ENCODE measurements around the gene SEC24A.
"Not testable (repeated sequence)": the region's sequence is repeated elsewhere in the genome, so short reads cannot be mapped to it uniquely, and the experiment has no call there.

Gene SEC24A

DNA sequence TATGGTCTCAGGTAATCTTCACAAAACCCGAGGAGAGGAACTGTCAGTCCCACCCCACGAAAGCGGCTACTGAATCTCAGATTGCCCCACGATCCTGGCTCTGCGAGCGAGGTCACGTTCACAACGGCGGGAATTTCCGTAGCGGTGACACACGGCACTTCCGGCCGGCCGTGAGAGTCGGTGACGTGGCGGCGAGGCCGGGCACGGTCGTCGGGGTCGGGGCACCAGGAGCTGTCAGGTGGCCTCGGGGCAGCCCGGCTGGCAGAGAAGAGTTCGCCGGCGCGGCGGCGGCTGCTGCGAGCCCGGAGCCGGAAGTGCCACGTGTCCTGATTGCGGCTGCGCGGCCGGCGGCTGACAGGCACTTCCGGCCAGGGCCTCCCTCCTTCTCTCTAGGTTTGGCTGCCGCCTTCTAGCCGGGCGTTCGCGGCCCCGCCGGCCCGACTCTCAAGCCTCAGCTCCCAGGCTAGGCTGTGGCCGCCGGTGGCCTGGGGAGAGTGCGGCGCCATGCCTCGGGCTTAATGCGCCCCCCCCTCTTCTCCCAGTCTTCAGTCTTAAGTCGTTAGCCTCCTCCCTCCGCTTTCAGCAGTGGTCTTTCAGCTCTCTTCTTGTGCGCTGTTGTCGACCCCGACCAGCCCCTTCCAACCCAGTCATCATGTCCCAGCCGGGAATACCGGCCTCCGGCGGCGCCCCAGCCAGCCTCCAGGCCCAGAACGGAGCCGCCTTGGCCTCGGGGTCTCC is at the start of gene SEC24A:
SEC24A (plus strand) TSS at position 361 of the 738 bp plus-strand sequence; CDS start at position 653, 292 bp downstream.
- peak; percentile 99 for DNase-seq (ENCODE audit: low spot score)

DNA sequence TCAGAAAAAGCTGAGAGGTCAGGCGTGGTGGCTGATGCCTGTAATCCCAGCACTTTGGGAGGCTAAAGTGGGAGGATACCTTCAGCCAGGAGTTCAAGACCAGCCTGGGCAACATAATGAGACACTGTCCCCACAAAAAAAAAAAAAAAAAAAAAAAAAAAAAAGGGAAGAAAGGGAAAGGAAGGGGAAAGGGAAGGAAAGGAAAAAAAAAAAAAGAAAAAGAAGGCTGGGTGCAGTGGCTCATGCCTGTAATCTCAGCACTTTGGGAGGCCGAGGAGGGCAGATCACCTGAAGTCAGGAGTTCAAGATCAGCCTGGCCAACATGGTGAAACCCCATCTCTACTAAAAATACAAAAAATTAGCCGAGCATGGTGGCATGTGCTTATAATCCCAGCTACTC is 48.8 kb upstream of the SEC24A start:
- not testable (repeated sequence) for DNase-seq (ENCODE audit: low spot score)

DNA sequence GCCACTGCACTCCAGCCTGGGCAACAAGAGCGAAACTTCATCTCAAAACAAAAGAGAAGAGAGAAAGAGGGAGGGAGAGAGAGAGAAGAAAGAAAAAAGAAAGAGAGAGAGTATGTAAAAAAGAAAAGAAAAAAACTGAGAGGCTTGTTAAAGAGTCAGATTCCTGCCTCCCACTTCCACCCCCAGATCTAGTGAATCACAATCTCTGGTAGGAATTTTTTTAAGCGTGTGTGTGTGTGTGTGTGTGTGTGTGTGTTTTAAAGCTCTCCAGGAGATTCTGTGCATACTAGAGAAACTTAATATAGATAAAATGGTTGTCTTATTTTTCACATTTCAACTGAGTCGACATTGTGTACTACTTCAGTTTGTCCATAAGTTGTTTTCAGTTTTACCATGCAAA is 48.0 kb upstream of the SEC24A start:
- DNase-seq (ENCODE audit: low spot score) = no peak

DNA sequence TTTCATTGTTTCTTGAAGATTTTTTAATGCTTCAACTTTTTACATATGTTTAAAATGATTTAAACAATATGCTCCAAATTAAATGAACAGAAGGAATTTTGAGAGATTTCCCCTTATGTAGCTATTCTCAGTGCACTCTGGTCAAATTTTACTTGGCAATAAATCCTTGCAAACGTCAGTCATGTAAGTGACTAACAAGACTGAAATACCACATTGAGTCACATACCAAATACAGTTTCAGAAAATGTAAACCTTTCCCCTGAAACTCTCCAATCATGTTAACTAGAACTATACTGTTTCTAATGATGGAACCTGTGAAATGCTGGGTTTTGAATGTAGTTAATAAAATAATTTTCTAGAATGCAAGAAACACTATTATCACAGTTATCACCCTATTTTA is 45.5 kb upstream of the SEC24A start:
- DNase-seq (ENCODE audit: low spot score) = no peak

DNA sequence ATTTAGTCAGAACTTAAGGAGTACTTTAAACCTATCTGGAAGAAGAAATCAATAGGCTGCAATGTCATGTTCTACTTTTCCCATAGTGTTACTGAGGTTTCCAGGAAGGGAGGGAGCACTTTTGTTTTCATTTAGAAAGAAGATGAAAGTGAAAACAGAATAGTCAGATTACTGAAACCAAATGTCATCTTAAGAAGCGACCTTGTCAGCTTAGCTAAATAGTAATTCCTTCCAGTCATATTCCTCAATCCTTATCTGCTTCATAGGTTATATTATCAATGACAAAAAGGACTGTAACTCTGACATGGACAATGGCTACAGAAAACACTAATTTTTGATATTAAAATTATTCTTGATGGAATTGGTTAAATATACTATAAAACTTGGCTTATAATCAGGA is 43.7 kb upstream of the SEC24A start:
- DNase-seq (ENCODE audit: low spot score) = no peak

DNA sequence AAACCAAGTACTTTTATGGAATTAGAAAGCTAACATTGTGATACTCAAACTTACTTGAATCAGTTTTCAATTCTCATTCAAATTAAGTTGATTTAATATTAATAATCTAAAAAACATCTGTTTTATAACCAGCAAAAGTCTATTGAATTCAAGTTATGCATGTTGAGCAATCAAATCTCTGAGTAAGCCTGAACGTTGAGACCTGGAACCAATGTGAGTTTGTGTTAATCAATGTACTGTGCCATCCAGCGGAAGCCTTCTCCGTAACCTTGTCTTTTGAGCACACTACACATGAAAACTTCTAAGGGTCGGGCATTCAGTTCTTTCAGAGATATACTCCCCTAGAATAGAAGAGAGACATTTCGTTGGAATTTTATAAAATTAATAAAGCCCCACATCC is 41.9 kb upstream of the SEC24A start:
- no peak for DNase-seq (ENCODE audit: low spot score)

DNA sequence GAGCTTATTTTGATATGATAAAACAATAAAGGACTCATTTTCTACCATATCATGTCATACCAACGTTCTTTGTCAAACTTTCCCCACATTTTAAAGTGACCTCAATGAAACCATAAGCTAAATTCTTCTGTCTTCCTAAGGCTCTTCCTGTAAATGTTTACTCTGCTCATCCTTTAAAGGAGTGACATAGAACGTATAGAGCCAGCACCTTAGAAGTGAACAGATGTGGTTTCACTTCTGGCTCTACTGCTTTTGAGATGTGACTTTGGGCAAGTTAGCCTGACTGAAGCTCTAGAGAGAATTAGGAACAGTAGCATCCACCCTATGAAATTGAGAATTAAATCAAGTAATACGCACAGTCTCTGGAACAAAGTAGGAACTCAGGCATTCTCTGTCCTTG is 40.0 kb upstream of the SEC24A start:
- no peak for DNase-seq (ENCODE audit: low spot score)

DNA sequence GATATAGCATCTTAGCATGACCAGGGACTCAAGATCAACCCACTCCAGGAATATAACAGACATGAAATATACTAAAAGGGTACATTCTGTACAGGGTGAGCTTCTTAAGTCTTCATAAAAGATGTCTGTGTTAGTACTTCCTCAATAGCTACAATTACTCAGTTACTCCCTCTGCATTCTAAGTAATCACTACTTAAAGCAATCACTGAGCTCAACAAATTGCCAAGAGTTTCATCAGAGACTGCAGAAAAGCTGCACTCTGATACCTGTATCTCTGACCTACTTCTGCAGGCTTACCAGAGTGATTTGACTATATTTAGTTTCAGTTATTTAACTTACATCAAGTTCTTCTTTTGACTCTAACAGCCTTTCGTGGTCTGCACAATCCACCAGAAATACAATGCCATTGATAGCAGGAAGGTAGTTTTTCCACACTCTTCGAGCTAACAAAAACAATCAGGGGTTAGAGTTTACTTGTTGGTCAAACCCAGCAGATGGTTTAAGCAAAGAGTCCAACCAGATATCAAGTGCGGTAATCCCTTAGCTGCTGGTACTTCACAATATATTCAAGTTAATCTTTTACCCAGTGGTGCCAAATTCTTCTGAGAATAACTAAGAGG is 39.2 kb upstream of the SEC24A start:
- no peak for DNase-seq (ENCODE audit: low spot score)

DNA sequence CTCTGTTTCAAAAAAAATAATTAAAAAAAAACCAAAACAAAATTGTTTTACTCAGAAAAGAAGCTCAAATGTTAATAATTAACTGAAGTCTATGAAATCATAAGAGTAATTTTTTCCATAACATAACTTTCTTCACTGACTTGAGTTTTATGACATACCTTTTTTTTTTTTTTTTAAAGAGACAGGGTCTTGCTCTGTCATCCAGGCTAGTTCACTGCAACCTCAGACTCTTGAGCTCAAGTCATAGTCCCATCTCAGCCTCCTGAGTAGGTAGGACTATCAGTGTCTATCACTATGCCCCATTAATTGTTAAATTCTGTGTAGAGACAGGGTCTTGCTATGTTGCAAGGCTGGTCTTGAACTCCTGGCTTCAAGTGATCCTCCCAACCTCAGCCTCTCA is 37.9 kb upstream of the SEC24A start:
- DNase-seq (ENCODE audit: low spot score) = no peak

DNA sequence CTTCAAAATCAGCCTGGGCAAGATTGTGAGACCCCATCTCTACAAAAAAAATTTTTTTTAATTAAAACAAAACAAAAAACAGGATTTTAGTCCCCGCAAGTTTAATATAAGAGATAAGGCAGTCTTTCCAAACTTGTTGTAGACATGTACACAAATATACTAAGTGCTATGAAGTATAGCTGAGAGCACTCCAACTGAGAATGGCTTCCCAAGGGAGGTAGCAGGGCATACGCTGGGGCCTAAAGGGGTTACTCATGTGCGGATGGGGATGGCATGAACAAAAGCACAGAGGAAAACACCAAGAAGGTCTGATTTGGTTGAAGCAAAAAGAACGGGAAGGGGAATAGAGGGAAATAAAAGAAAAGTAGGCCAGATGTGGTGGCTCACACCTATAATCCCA is 37.1 kb upstream of the SEC24A start:
- DNase-seq (ENCODE audit: low spot score) = no peak

DNA sequence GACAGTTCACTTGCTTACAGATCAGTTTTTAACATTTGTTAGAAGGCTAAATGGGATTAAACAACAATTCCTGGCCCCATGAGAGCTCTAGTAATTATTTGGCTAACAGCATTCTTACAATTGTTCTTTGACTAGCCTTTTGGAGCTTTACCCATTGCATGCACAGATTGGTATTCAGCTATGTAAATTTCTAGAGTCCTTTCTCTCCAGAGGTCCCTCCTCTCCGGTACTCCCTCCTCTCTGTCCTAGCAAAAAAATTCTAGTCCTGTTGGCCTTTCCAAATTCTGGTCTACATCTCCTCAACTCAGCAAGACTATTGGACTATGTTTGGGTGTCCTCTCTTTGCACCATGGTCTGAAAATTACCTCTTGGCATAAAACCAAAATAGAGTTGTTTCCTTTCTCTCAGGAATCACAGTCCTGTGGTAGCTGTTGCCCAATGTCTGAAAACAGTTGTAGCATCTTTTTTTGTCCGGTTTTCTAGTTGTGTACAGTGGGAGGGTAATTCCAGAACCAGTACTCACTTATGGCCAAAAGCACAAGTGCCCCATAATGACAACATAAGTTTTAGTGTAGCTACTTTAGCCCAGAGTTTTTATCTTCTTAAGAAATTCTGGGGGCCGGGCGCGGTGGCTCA is 34.0 kb upstream of the SEC24A start:
- DNase-seq (ENCODE audit: low spot score) = no peak

DNA sequence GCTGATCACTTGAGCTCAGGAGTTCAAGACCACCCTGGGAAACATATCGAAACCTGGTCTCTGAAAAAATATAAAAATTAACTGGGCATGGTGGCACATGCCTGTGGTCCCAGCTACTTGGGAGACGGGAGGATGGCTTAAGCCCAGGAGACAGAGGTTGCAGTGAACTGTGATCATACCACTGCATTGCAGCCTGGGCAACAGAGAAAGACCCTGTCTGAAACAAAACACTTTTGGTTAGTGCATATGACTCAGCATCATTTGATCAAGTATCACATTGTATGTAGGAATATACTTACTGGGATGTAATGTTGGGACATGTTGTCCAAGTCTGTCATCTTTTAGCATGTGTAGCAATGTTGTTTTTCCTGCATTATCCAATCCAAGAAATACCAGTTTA is 28.0 kb upstream of the SEC24A start:
- no peak for DNase-seq (ENCODE audit: low spot score)

DNA sequence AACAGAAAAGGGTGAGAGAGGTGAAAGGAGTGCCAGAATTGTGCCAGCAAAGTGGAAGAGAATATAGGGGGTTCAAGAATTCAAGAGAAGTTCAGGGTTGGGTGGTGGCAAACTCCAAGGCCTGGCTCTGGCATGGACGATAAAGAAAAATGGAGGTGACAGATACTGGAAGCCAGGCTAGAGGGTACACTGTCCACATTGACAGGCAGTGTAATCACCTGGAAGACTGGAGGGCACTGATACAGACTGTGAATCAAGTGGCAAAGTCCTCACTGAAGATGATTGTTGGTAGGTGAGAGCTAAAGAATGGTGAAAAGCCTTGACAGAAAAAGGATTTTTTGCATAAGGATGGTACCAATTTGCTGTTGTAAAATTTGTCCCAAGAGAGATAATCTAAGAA is 23.0 kb upstream of the SEC24A start:
- DNase-seq (ENCODE audit: low spot score) = no peak

DNA sequence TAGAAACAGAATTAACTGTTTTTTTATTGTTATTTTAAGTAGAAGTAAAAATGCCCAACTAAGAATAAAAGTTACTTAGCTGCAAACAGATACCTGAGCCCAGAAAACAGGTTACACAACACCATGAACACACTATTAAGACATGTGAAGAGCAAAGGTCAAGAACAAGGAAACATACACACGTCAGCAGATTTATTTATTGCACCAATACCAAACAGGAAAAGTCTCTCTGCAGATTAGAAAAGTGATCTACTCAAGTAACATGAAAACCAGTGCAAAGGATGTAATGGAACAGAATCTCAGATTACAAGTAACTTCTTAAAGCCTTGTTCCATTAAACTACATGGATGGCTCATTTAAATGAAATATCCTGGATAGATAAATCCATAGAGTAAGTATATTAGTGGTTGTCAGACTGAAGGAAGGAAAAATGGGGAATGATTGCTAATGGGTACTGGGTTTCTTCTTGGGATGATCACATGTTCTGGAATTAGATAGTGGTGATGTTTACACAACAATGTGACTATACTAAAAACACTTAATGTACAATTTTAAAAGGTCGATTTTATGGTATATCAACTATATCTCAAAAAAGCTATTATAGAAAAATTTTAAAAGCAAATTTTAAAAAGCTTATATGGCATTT is 22.1 kb upstream of the SEC24A start:
- no peak for DNase-seq (ENCODE audit: low spot score)

DNA sequence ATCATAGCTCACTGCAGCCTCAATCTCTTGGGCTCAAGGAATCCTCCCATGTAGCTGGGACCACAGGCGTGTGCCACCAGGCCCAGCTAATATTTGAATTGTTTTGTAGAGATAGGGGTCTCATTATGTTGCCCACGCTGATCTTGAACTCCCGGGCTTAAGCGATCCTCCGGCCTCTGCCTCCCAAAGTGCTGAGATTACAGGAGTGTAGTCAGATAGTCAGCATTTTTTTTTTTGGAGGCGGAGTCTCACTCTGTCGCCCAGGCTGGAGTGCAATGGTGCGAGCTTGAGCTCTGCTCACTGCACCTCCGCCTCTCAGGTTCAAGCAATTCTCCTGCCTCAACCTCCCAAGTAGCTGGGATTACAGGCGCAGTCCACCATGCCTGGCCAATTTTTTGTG is 14.4 kb upstream of the SEC24A start:
- no peak for DNase-seq (ENCODE audit: low spot score)

DNA sequence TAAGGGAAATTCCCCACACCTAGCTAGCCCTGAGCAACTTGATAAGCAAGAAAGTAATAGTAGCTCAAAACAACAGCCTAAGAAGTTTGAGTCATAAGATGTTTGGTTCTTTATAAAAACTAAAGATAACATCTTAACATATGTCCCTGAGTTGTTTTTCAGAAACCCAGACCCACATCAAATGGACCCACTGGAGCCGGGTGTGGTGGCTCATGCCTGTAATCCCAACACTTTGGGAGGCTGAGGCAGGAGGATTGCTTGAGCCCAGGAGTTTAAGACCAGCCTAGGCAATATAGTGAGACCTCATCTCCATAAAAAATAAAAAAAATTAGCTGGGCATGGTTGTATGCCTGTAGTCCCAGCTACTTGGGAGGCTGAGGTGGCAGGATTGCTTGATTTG is 13.2 kb upstream of the SEC24A start:
- not testable (repeated sequence) for DNase-seq (ENCODE audit: low spot score)

DNA sequence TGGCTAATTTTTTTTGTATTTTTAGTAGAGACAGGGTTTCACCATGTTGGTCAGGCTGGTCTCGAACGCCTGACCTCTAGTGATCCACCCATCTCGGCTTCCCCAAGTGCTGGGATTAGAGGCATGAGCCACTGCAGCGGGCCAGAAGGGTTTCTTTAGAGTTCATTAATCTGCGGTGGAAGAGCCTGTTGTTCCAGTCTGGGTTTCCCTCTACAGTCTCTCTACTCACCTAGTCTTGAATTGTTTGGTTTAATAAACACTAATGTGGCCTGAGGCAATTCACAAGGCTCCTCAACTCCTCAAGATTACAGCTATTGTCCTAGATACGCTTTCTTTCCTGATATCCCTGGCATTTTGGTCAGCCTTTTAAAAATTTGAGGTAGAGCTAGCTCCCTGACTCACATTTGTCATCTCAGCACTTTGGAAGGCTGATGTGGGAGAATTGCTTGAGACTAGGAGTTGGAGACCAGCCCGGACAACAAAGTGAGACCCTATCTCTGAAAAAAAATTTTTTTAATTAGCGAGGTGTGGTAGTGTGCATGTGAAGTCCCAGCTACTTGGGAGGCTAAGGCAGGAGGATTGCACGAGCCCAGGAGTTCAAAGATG is 11.4 kb upstream of the SEC24A start:
- no peak for DNase-seq (ENCODE audit: low spot score)

DNA sequence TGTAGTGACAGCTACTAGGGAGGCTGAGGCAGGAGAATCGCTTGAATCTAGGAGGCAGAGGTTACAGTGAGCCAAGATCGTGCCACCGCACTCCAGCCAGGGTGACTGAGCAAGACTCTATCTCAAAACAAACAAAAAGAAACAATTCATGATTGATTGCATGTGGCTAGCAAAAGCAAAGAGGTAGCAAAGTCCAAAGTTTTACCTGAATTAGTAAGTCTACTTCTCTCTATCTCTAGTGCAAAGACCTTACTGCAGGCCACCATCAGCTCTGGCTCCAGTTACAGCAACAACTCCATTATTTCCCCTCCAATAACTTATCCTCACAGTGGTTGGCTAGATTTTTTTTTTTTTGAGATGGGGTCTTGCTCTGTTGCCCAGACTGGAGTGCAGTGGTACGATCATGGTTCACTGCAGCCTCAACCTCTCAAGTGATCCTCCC is 9.8 kb upstream of the SEC24A start:
- DNase-seq (ENCODE audit: low spot score) = no peak

DNA sequence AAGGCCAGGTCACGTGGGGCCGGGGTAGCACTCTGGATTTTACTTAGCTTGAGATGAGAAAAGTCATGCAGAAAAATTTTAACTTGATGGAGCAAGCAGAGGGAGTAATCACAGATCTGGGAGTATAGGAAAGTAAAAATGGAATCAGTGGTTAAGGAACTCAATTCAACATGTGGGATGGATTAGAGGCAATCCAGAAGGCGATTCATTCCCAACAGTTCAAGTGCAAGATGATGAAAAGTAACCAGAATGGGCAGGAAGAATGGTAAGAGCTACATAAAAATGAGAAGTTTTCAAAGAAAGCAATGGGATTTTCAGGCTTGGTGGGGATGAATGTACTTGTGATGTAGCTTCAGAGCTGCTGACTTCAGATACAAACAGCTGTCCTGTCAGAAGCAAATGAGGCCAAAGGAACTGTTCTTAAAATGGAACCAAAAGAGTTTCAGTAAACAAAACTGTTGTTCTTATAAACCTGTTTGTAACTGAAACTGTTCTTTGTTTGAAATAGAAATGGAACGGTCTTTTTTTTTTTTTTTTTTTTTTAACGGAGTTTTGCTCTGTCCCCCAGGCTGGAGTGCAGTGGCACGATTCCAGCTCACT is 5.6 kb upstream of the SEC24A start:
- no peak for DNase-seq (ENCODE audit: low spot score)

DNA sequence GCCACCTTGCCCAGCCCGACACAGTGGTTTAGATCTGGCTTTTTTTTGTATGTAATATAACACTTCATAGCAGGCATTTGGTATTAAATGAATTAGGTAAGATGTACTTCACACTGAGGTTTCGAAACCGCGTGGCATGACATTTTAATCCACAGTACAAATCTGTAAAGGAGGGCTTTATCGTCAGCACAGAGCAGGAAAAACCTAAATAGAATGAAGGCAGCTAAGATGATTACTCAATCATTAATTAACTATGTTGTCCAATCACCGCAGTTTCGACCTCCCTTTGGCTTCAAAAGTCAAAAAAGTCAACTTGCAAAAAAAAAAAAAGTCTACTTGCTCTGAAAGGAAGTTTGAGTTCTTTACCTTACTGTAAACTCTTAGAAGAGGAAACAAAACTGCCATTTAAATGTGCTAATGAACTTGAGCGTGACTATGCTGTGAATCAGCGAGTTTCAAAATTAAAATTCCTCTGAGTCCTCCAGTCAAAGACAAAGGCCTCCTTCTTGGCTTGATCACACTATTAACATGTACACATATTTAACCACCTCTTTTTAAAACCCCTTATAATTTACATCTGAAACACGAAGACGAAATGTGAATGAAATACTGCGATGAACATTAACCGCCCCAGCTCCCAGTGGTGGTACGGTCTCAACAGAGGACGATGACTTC is 698 bp upstream of the SEC24A start:
- DNase-seq (ENCODE audit: low spot score) = no peak

DNA sequence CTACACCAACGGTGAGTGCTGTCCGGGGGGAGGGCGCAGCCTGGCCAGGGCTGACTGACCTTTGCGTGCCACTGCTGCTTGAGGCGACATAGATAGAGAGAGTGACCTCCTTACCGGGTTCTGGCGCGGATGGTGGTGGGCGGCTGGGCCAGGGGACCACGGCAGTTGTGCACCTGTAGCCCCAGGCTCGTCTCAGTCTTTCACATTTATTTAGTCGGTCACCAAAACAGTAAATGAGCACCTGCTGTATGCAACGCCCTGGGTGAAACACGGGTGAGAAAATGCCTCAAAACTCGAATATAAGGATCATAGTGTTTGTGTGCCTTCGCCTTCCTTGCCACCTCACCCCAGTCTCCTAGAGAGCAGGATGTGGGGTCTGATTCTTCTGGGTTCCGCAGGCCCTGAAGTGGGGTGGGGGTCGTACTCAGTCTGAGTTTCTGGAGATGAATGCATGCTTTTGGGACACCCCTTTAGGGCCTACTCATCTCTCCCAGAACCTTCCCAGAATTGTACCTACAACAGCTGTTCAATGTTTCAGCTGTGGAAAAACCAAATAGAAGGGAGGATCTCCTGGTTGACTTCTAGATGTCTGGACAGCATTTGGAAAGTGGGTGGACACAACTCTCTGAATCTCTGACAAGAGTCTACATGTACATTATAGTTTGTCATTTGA is 714 bp downstream of the SEC24A start:
- DNase-seq (ENCODE audit: low spot score) = peak; percentile 16

All from iPS-NIHi11 (cell line).